Neutrophil (primary cell): ENCODE results near the gene ATG7.
"Not testable (repeated sequence)": the region's sequence is repeated elsewhere in the genome, so short reads cannot be mapped to it uniquely, and the experiment has no call there.

Source experiments
- H3K27ac ChIP-seq: fragments of 200-600 bp; sonication (generic); 2 replicates; pipeline ENCODE4 v1.5.1; 2016; ENCODE audit warnings: mild to moderate bottlenecking, moderate library complexity
- H3K27me3 ChIP-seq: fragments of 200-600 bp; sonication (generic); 2 replicates; pipeline ENCODE4 v1.6.0; 2016; ENCODE audit warnings: mild to moderate bottlenecking
- H3K36me3 ChIP-seq: fragments of 200-600 bp; sonication (generic); 2 replicates; pipeline ENCODE4 v1.5.1; 2017
- H3K4me1 ChIP-seq, 2 experiments: fragments of 200-600 bp in 1 of 2; sonication (generic) in 1 of 2; 1 replicate in 1 of 2; 2 replicates in 1 of 2; pipeline versions ENCODE4 v1.5.1 to v1.6.1; 2013 to 2016; ENCODE audit warnings: low read depth in 1 of 2, low read length in 1 of 2, mild to moderate bottlenecking in 1 of 2, moderate library complexity in 1 of 2; ENCODE audit not compliant: control insufficient read depth in 1 of 2, insufficient read depth in 1 of 2
- H3K4me3 ChIP-seq, 2 experiments: fragments of 200-600 bp in 1 of 2; sonication (generic) in 1 of 2; 1 replicate in 1 of 2; 2 replicates in 1 of 2; pipeline ENCODE4 v1.5.1; 2013 to 2016; ENCODE audit warnings: low read depth in 1 of 2, low read length in 1 of 2, mild to moderate bottlenecking in 1 of 2, moderate library complexity in 1 of 2
- H3K9me3 ChIP-seq: fragments of 200-600 bp; sonication (generic); 2 replicates; pipeline ENCODE4 v1.5.1; 2016
- CTCF ChIP-seq: fragments of 200-600 bp; sonication (generic); IDR thresholded peaks from 2 replicates; pipeline ENCODE4 v1.5.1; 2016; ENCODE audit warnings: antibody characterized with exemption

ATG7 gene

DNA sequence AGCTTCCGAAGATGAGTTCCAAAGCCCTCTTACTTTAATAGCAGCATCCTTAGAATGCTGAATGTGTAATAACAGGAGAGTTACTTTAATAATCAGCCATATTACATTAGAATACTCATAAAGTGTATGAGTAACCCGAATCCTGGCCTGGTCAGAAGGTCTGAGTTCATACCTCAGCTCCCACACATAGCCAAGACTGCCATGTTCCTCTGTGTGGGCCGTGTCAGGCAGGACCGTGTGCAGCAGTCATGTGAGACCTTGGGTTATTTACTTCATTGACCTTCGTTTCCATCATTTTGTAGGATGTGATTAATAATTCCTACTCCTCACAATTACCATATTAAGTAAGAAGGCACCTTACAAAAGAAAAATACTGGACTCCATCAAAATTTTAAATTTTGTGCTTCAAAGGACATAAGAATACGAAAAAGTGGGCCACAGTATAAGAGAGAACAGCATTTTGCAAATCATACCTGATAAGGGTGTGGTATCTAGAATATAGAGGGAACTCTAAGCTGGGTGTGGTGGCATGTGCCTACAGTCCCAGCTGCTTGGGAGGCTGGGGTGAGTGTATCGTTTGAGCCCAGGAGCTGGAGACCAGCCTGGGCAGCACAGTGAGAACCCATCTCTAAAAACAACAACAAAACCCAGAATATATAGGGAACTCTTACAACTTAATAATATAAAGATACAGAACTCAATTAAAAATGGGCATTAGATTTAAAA, 163.4 kb downstream of the ATG7 start:
- Histone ChIP-seq H3K27ac (no peak overlapping the region), H3K4me1 (no peaks in the 10 kb centered on the region), H3K27me3 (no peaks in the 10 kb centered on the region), H3K9me3 (no peaks in the 10 kb centered on the region), H3K4me3 (no peak overlapping the region), H3K36me3 (peaks cover 24% of the 10 kb centered on the region)
- TF ChIP-seq CTCF = no peak

- Histone ChIP-seq H3K4me1 (no peaks in the 10 kb centered on the region), H3K36me3 (peaks cover 24% of the 10 kb centered on the region), H3K9me3 (no peaks in the 10 kb centered on the region), H3K4me3 (no peak overlapping the region), H3K27me3 (no peaks in the 10 kb centered on the region), H3K27ac (no peak overlapping the region)
- TF ChIP-seq CTCF = no peak
Observed at GRCh38 chr3:11436775-11437174, 164.6 kb downstream of the ATG7 start.

DNA sequence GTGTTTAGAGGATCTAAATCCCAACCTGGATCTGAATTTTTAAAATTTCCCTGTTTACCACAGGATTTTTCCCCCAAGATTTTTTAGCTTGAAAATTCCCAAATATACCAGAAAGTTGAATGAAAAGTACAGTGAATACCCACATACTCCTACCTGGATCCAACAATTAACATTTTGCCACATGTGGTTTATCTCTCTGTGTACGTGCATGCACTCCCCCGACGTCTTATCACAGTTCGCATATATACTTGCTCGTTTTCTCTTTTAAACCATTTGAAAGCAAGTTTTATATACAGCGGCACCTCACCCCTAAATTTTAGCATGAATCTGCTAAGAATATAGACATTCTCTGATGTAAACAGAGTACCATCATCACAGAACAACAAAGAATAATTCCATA, 165.3 kb downstream of the ATG7 start:
- Histone ChIP-seq H3K36me3 (peaks cover 24% of the 10 kb centered on the region), H3K4me3 (no peak overlapping the region), H3K27me3 (no peaks in the 10 kb centered on the region), H3K4me1 (no peaks in the 10 kb centered on the region), H3K9me3 (no peaks in the 10 kb centered on the region), H3K27ac (no peak overlapping the region)
- TF ChIP-seq CTCF = no peak

DNA sequence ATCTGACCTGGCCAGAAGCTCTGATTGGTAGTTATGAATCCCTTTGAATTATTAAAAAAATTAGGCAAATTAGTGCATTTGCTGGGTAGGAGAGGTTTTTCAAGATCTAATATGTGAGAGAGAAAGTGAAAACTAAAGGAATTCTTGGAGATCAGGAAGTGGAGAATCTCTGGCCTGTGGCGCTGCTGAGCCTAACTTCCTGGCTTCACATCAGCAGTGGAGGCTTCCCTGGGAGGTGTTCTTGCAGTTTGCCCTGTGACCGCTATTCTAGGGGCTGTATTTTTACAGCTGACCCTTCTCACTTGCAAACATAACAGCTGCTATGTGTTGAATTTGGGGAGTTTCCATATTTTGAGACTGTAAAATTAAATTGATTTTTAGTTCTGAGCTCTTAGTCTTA, 166.4 kb downstream of the ATG7 start:
- no peaks in the 10 kb centered on the region for H3K4me1 ChIP-seq
- TF ChIP-seq CTCF = no peak

DNA sequence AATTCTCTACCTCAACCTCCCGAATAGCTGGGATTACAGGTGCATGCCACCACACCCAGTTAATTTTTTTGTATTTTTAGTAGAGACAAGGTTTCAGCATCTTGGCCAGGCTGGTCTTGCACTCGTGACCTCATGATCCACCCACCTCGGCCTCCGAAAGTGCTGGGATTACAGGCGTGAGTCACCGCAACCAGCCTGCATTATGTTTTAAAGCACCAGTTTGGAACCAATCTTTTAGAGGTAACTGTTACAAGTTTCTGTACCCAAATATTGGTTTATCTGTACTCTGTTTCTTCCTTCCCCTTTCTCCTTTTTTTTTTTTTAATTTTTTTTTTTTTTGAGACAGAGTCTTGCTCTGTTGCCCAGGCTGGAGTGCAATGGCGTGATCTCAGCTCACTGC, 169.1 kb downstream of the ATG7 start:
- not testable (repeated sequence) for H3K4me1 ChIP-seq, H3K27me3 ChIP-seq, H3K4me3 ChIP-seq, H3K9me3 ChIP-seq, H3K36me3 ChIP-seq
- H3K27ac ChIP-seq = peak overlapping the region; percentile 53

More for the DNA sequence above, 166.4 kb downstream of the ATG7 start:
- no peak overlapping the region for H3K4me3 ChIP-seq
- no peak overlapping the region for H3K27ac ChIP-seq
- no peaks in the 10 kb centered on the region for H3K27me3 ChIP-seq
- peaks cover 24% of the 10 kb centered on the region for H3K36me3 ChIP-seq
- no peaks in the 10 kb centered on the region for H3K9me3 ChIP-seq

GRCh38 chr3:11444404-11444803, 172.2 kb downstream of the ATG7 start:
- peaks cover 4% of the 10 kb centered on the region for H3K36me3 ChIP-seq
- H3K9me3 ChIP-seq = no peaks in the 10 kb centered on the region
- no peak overlapping the region for H3K4me3 ChIP-seq
- H3K4me1 ChIP-seq = no peaks in the 10 kb centered on the region
- no peak for TF ChIP-seq CTCF
- no peaks in the 10 kb centered on the region for H3K27me3 ChIP-seq
- no peak overlapping the region for H3K27ac ChIP-seq

- H3K9me3 ChIP-seq, H3K4me1 ChIP-seq, H3K36me3 ChIP-seq, H3K4me3 ChIP-seq, H3K27me3 ChIP-seq, H3K27ac ChIP-seq: not testable (repeated sequence)
Observed at GRCh38 chr3:11445193-11445592, 173.0 kb downstream of the ATG7 start.
